GM18951 (cell line): ENCODE results near the gene DTD2.
"Not testable (repeated sequence)": the region's sequence is repeated elsewhere in the genome, so short reads cannot be mapped to it uniquely, and the experiment has no call there.

Experiments used
- POLR2A ChIP-seq: IDR thresholded peaks from 4 replicates; pipeline ENCODE4 v1.6.1; 2011; ENCODE audit warnings: mild to moderate bottlenecking; ENCODE audit not compliant: insufficient read length, insufficient read depth; ENCODE audit errors: extremely low read depth
- in situ Hi-C: fragments of 300-500 bp; cut with MboI; formaldehyde crosslinking; loops from one replicate; pipeline ENCODE4 v1.12.0; 2022; ENCODE audit warnings: low sequenced_read_pairs, mixed read lengths, inconsistent platforms; ENCODE audit not compliant: unreplicated experiment

Gene DTD2

DNA sequence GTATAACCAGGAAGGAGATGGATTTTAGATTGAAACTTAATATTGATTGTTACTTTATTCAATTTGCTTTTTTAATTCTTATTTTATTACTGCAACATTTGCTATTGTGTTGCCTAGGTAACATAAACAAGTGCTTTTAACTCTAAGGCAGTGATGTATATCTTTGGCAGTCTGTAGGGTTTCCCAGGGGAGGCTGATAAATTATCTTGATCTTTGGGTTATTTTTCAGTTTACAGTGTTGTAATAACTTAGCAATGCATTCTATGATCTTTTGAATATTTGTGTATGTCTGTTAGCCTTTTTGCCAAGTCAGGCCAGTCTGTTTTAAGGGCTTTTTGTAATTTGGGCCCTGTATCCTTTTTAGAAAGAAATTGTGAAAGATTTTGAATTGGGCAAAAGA, 7.8 kb upstream of the DTD2 start:
- in situ Hi-C loops = no loop called here
- TF ChIP-seq POLR2A = no peak

DNA sequence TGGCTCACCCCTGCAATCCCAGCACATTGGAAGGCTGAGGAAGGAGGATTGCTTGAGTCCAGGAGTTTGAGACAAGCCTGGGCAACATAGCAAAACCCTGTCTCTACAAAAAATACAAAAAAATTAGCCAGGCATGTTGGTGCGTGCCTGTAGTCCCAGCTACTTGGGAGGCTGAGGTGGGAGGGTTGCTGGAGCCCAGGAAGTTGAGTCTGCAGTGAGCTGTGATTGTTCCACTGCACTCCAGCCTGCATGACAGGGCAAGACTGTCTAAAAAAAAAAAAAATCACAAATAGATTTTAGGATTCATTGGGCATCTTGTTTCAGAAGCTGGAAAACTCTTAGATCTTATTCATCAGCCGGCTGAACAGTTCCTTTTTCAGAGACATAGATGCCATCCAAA, 5.1 kb upstream of the DTD2 start:
- in situ Hi-C loops = not testable (repeated sequence)

DNA sequence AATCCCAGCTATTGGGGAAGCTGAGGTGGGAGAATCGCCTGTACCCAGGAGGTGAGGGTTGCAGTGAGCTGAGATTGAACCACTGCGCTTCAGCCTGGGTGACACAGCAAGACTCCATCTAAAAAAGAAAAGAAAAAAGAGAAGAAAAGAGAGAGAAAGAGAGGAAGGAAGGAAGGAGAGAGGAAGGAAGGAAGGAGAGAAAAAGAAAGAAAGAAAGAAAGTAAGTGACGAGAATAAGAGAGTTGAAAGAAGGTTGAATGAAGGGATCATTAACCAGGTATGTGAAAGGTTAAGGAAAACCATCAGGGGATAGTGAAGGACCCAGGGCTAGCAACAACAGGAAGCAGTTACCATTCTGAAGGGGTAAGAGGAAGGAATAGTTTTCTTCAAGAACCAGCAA, 4.2 kb upstream of the DTD2 start:
- in situ Hi-C loops = no loop called here
- no peak for TF ChIP-seq POLR2A

DNA sequence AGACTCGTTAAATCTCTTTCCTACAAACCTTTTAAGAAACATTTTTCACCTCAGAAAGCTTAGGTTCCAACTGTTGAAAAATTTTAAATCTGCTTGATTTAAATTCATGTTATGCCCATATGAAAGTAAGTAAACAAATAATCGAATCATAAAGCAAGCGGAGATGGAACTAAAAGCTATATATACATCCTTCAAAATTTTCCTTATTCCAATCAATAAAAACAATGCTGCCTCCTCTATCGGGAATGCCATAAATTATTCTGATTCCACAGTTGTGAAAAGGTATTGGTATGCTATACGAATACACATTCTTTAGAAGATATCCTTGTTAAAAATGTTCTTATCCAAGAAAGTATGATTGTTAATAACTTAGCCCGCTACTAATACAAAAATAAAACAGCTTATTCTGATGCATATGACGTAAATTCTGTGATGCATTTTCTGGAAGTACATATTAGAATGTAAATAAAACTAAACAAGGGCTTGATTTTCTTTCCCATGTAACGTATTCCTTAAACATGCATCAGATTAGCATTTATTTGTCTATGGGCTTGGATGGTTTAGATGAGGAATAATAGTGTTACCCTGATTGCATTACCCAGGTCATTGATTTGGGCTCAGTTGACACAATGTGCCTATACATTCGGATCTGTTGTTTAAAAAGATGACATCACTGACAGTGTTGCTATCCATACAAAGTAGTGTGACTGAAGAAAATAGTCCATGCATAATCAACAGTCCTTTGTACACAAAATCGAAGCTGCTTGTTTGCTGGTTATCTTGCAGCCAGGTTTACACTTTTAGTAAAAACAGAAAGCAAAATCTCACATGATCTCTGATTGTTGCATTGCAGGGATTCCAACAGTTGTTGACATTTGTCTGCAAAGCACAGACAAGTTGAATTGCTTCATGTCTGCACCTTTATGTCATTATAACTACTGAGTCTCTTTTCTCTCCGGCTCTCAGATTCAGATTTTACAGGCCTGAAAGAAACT, 656 bp upstream of the DTD2 start:
- in situ Hi-C loops = no loop called here
- TF ChIP-seq POLR2A = no peak

DNA sequence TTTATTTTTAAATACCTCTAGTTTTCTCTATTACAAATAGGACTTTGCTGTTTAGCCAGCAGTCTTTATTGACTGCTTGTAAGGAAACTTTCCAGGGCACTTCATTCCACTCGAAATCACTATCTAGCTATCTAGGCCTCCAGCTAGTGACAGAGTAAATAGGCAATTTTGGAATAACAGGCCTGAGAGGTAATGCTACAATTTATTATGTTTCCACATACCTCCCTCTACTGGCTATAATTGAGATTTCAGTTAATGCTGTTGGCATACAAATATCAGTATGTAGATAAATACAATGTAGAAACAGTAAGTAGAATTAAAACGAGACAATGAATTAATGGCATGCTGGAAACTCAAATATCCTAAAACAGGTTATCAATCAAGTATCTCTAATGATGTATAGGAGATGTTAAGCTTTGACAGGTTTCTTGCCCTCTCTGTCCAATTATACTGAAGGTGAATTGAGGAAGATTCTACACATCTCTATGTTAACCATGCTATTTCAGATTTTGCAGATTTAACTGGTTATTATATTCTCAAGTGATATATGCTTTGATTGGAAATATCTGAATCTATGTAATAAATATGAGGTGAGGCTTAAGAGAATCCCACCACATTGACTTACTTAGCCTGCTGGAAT, 7.2 kb downstream of the DTD2 start:
- TF ChIP-seq POLR2A = no peak
- in situ Hi-C loops = no loop called here

DNA sequence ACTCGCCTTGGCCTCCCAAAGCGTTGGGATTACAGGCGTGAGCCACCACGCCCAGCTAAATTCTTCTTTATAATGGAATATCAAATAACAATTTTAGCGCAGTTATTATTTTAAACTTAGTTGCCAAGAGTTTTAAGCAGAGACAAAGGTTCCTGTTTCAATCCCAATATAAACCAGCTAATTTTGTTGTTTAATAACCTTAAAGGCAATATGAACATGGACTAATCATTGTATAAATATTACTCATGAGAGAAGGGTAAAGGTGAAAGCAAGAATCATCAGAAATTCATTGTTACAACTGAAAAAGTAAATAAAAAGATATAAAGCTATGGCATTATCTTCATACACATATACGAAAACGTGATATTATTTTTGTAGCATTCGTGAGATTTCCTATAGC, 8.2 kb downstream of the DTD2 start:
- TF ChIP-seq POLR2A = no peak

DNA sequence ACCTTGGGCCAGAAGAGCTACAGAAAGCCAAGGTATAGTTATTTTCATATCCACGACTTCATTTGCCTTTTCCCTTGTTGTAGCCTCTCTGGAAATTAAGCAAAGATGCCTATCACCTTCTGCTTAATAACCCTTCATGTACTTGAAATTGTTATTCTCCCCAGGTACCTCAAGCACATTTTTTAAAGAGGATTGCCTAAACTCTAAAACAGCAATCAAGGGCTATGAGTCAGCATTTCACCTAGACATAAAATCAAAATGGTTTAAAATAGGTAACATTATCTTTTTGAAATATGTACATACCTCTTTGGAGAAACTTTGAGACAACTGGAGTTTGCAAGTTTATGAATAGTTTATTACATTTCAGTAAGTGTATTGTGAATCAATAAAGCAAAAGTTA, 11.6 kb downstream of the DTD2 start:
- no peak for TF ChIP-seq POLR2A

More for the DNA sequence above, 8.2 kb downstream of the DTD2 start:
- in situ Hi-C loops = no loop called here

DNA sequence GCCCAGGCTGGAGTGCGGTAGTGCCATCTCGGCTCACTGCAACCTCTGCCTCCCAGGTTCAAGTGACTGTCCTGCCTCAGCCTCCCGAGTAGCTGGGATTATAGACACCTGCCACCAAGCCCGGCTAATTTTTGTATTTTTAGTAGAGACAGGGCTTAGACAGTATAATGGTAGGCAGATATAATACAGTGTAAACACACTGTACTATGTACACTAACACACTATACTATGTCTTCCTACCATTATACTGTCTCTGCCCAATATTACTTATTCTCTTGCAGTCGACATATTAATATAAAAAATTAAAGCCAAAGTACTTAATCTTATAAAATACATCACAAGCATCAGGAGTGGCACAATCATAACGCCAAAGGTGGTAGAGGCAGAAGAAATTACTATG, 15.0 kb downstream of the DTD2 start:
- TF ChIP-seq POLR2A = no peak
- in situ Hi-C loops = no loop called here

More for the DNA sequence above, 11.6 kb downstream of the DTD2 start:
- in situ Hi-C loops = no loop called here

DNA sequence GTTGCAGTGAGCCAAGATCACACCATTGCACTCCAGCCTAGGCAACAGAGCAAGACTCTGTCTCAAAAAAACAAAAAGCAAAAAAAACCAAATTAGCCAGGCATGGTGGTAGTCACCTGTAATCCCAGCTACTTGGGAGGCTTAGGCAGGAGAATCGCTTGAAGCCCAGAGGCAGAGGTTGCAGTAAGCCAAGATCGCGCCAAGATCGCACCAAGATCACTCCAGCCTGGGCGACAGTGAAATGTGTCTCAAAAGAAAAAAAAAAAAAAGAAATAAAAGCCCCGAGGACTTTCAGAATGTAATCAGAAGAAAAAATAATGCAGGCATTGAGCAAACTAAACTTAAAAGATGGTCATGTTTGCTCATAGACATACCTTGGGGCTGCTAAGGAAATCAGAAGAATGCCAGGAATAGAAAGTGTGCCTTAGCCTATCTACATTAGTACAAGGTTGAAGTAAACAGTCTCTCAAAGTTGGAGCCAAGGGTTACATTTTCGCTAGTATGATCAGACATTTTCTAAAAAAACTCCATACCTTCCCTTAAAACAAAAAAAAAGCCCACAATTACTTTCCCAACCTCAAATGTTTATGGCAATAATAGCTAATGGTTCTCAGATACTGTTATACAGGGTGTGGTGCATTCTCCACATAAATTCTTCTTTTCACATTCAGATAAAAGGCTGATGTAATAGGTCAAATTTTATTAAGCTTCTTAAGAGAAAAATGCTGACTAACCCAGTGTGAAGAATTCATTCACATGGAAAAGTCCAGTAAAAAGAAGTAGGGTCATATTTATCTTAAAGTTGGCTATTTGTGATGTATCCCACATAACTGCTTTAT, 15.8 kb downstream of the DTD2 start:
- no peak for TF ChIP-seq POLR2A
- in situ Hi-C loops = no loop called here

DNA sequence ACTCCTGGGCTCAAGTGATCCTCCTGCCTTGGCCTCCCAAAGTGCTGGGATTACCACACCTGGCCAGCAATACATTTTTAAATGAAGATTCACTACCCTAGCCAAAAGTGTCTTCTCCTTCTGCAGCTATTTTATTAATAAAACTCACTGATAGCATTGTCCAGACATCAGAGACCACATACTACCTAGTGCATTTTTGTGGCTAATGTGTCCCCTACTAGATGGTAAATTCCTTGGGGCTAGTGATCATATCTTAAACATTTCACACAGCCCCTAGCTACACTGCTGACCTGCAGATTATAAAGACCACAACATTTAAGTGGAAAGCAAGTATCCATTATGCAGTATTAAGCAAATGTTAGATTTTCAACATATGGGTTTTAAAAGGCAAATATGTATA, 17.0 kb downstream of the DTD2 start:
- in situ Hi-C loops = no loop called here
- no peak for TF ChIP-seq POLR2A

DNA sequence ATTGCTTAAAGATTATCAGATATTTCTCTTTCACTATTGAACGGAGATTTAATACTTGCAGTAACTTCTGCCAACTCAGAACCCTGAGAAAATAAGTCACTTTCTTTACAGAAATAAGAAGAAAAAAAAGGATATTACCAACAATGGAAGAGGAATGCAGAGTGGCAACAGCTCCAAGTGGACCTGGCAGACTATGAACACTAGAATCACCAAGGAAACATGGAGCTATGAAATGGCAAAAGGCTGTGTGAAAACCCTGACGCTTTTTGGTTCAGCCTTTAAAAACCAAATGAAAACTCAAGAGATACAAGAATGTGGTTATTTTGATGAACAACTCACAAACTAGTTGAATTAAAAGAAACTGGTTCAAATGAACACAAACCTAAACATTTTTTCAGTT, 17.7 kb downstream of the DTD2 start:
- no peak for TF ChIP-seq POLR2A
- in situ Hi-C loops = no loop called here

DNA sequence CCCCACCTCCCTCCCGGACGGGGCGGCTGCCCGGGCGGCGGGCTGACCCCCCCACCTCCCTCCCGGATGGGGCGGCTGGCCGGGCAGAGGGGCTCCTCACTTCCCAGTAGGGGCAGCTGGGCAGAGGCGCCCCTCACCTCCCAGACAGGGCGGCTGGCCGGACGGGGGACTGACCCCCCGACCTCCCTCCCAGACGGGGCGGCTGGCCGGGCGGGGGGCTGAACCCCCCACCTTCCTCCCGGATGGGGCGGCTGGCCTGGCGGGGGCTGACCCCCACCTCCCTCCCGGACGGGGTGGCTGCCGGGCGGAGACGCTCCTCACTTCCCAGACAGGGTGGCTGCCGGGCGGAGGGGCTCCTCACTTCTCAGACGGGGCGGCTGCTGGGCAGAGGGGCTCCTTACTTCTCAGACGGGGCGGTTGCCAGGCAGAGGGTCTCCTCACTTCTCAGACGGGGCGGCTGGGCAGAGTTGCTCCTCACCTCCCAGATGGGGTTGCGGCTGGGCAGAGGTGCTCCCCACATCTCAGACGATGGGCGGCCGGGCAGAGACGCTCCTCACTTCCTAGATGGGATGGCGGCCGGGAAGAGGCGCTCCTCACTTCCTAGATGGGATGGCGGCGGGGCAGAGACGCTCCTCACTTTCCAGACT, 20.1 kb downstream of the DTD2 start:
- in situ Hi-C loops = not testable (repeated sequence)

DNA sequence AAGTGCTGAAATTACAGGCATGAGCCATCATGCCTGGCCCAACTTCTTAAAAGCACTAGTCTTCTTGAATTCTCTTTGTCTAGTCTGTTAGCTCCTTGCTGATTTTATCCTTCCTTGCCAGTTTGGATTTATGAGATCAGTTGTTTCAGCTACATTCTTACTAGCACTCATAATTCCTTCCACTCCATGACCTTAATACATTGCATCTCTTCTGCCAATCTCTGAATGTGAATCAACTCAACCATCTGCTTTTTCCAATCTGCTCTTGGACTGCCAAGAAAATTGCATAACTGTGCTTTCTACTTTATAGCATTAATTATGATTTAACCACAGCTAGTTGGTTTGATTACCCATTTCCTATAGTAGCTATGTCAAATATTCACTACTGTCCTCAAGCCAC, 22.0 kb downstream of the DTD2 start:
- no peak for TF ChIP-seq POLR2A
- in situ Hi-C loops = no loop called here
